ENCODE data around the gene OR5K4.

The OR5K4 gene

GRCh38 chr3:98350082-98350481, 3.6 kb upstream of the OR5K4 start:
- TF ChIP-seq YY1 (IDR thresholded peaks at IDR 0.05; ENCODE audit: insufficient read depth, insufficient read length) (no peak), SUZ12 (IDR thresholded peaks at IDR 0.05; ENCODE audit: extremely low read depth, insufficient read depth, insufficient read length) (no peak), ZNF274 (IDR thresholded peaks at IDR 0.05; ENCODE audit: low read depth, low read length) (no peak)
- Histone ChIP-seq H3K4me3 (ENCODE audit: insufficient read length, low read depth) (no peak overlapping the region), H3K9me3 (ENCODE audit: insufficient read depth, low read length) (no peaks in the 10 kb centered on the region), H3K9ac (ENCODE audit: insufficient read length, low read depth) (no peak overlapping the region), H3K27me3 (ENCODE audit: insufficient read depth, insufficient read length) (no peaks in the 10 kb centered on the region), H3K36me3 (ENCODE audit: insufficient read depth, insufficient read length, low read length) (no peaks in the 10 kb centered on the region), H3K4me1 (ENCODE audit: insufficient read depth, insufficient read length) (no peaks in the 10 kb centered on the region)
- DNase-seq (ENCODE audit: low read depth, low spot score): no peak

GRCh38 chr3:98359250-98359649, 5.6 kb downstream of the OR5K4 start:
- no peaks in the 10 kb centered on the region for H3K4me1 ChIP-seq (ENCODE audit: insufficient read depth, insufficient read length)
- H3K36me3 ChIP-seq (ENCODE audit: insufficient read depth, insufficient read length, low read length): no peaks in the 10 kb centered on the region
- DNase-seq (ENCODE audit: low read depth, low spot score): no peak
- H3K27me3 ChIP-seq (ENCODE audit: insufficient read depth, insufficient read length): no peaks in the 10 kb centered on the region
- no peak overlapping the region for H3K9ac ChIP-seq (ENCODE audit: insufficient read length, low read depth)
- no peak overlapping the region for H3K4me3 ChIP-seq (ENCODE audit: insufficient read length, low read depth)
- TF ChIP-seq SUZ12 (IDR thresholded peaks at IDR 0.05; ENCODE audit: extremely low read depth, insufficient read depth, insufficient read length) (no peak), YY1 (IDR thresholded peaks at IDR 0.05; ENCODE audit: insufficient read depth, insufficient read length) (no peak), ZNF274 (IDR thresholded peaks at IDR 0.05; ENCODE audit: low read depth, low read length) (no peak)
- 0 out of 2 replicates have a peak, but pooled peaks cover 17% of the 10 kb centered on the region for H3K9me3 ChIP-seq (ENCODE audit: insufficient read depth, low read length)

- Histone ChIP-seq H3K9ac (ENCODE audit: insufficient read length, low read depth) (no peak overlapping the region), H3K36me3 (ENCODE audit: insufficient read depth, insufficient read length, low read length) (no peaks in the 10 kb centered on the region), H3K27me3 (ENCODE audit: insufficient read depth, insufficient read length) (no peaks in the 10 kb centered on the region), H3K4me3 (ENCODE audit: insufficient read length, low read depth) (no peak overlapping the region), H3K9me3 (ENCODE audit: insufficient read depth, low read length) (0 out of 2 replicates have a peak, but pooled peaks cover 17% of the 10 kb centered on the region), H3K4me1 (ENCODE audit: insufficient read depth, insufficient read length) (no peaks in the 10 kb centered on the region)
- no peak for DNase-seq (ENCODE audit: low read depth, low spot score)
- TF ChIP-seq YY1 (IDR thresholded peaks at IDR 0.05; ENCODE audit: insufficient read depth, insufficient read length) (no peak), ZNF274 (IDR thresholded peaks at IDR 0.05; ENCODE audit: low read depth, low read length) (no peak), SUZ12 (IDR thresholded peaks at IDR 0.05; ENCODE audit: extremely low read depth, insufficient read depth, insufficient read length) (no peak)
Measured at GRCh38 chr3:98359993-98360675, 6.5 kb downstream of the OR5K4 start.

- TF ChIP-seq SUZ12 (IDR thresholded peaks at IDR 0.05; ENCODE audit: extremely low read depth, insufficient read depth, insufficient read length): no peak
- TF ChIP-seq YY1 (IDR thresholded peaks at IDR 0.05; ENCODE audit: insufficient read depth, insufficient read length): no peak
- no peak for TF ChIP-seq ZNF274 (IDR thresholded peaks at IDR 0.05; ENCODE audit: low read depth, low read length)
- no peak overlapping the region for H3K9ac ChIP-seq (ENCODE audit: insufficient read length, low read depth)
- H3K4me3 ChIP-seq (ENCODE audit: insufficient read length, low read depth): no peak overlapping the region
- DNase-seq (ENCODE audit: low read depth, low spot score): no peak
- no peaks in the 10 kb centered on the region for H3K36me3 ChIP-seq (ENCODE audit: insufficient read depth, insufficient read length, low read length)
- H3K27me3 ChIP-seq (ENCODE audit: insufficient read depth, insufficient read length): no peaks in the 10 kb centered on the region
- no peaks in the 10 kb centered on the region for H3K4me1 ChIP-seq (ENCODE audit: insufficient read depth, insufficient read length)
- 0 out of 2 replicates have a peak, but pooled peaks cover 17% of the 10 kb centered on the region for H3K9me3 ChIP-seq (ENCODE audit: insufficient read depth, low read length)
Measured at GRCh38 chr3:98360681-98361080, 7.0 kb downstream of the OR5K4 start.

GRCh38 chr3:98361289-98361688, 7.6 kb downstream of the OR5K4 start:
- Histone ChIP-seq H3K4me1 (ENCODE audit: insufficient read depth, insufficient read length) (no peaks in the 10 kb centered on the region), H3K9ac (ENCODE audit: insufficient read length, low read depth) (no peak overlapping the region), H3K4me3 (ENCODE audit: insufficient read length, low read depth) (no peak overlapping the region), H3K36me3 (ENCODE audit: insufficient read depth, insufficient read length, low read length) (no peaks in the 10 kb centered on the region), H3K27me3 (ENCODE audit: insufficient read depth, insufficient read length) (no peaks in the 10 kb centered on the region), H3K9me3 (ENCODE audit: insufficient read depth, low read length) (0 out of 2 replicates have a peak, but pooled peaks cover 17% of the 10 kb centered on the region)
- TF ChIP-seq ZNF274 (IDR thresholded peaks at IDR 0.05; ENCODE audit: low read depth, low read length) (no peak), SUZ12 (IDR thresholded peaks at IDR 0.05; ENCODE audit: extremely low read depth, insufficient read depth, insufficient read length) (no peak), YY1 (IDR thresholded peaks at IDR 0.05; ENCODE audit: insufficient read depth, insufficient read length) (no peak)
- DNase-seq (ENCODE audit: low read depth, low spot score): no peak

- no peaks in the 10 kb centered on the region for H3K36me3 ChIP-seq (ENCODE audit: insufficient read depth, insufficient read length, low read length)
- H3K27me3 ChIP-seq (ENCODE audit: insufficient read depth, insufficient read length): no peaks in the 10 kb centered on the region
- no peaks in the 10 kb centered on the region for H3K4me1 ChIP-seq (ENCODE audit: insufficient read depth, insufficient read length)
- no peak overlapping the region for H3K9ac ChIP-seq (ENCODE audit: insufficient read length, low read depth)
- DNase-seq (ENCODE audit: low read depth, low spot score): no peak
- no peaks in the 10 kb centered on the region for H3K9me3 ChIP-seq (ENCODE audit: insufficient read depth, low read length)
- no peak overlapping the region for H3K4me3 ChIP-seq (ENCODE audit: insufficient read length, low read depth)
- no peak for TF ChIP-seq YY1 (IDR thresholded peaks at IDR 0.05; ENCODE audit: insufficient read depth, insufficient read length)
- no peak for TF ChIP-seq SUZ12 (IDR thresholded peaks at IDR 0.05; ENCODE audit: extremely low read depth, insufficient read depth, insufficient read length)
- no peak for TF ChIP-seq ZNF274 (IDR thresholded peaks at IDR 0.05; ENCODE audit: low read depth, low read length)
Measured at GRCh38 chr3:98367464-98368246, 14.0 kb downstream of the OR5K4 start.

- Histone ChIP-seq H3K9ac (ENCODE audit: insufficient read length, low read depth) (no peak overlapping the region), H3K9me3 (ENCODE audit: insufficient read depth, low read length) (no peaks in the 10 kb centered on the region)
- TF ChIP-seq ZNF274 (IDR thresholded peaks at IDR 0.05; ENCODE audit: low read depth, low read length) (no peak), YY1 (IDR thresholded peaks at IDR 0.05; ENCODE audit: insufficient read depth, insufficient read length) (no peak), SUZ12 (IDR thresholded peaks at IDR 0.05; ENCODE audit: extremely low read depth, insufficient read depth, insufficient read length) (no peak)
Measured at GRCh38 chr3:98371186-98371585, 17.5 kb downstream of the OR5K4 start.

More at GRCh38 chr3:98371186-98371585, 17.5 kb downstream of the OR5K4 start:
- DNase-seq (ENCODE audit: low read depth, low spot score): no peak
- H3K36me3 ChIP-seq (ENCODE audit: insufficient read depth, insufficient read length, low read length): no peaks in the 10 kb centered on the region
- H3K27me3 ChIP-seq (ENCODE audit: insufficient read depth, insufficient read length): no peaks in the 10 kb centered on the region
- no peaks in the 10 kb centered on the region for H3K4me1 ChIP-seq (ENCODE audit: insufficient read depth, insufficient read length)
- no peak overlapping the region for H3K4me3 ChIP-seq (ENCODE audit: insufficient read length, low read depth)
